ENCODE data around the gene KLHL14. TPM values are rescaled to one million over a fixed set of nuclear protein-coding genes. Genes with fewer than 3 reads are reported as not detected.

KLHL14 gene
- total and polyA plus RNA-seq, 4 donors, result 0.16 to 2.2 (median 0.26) TPM

DNA sequence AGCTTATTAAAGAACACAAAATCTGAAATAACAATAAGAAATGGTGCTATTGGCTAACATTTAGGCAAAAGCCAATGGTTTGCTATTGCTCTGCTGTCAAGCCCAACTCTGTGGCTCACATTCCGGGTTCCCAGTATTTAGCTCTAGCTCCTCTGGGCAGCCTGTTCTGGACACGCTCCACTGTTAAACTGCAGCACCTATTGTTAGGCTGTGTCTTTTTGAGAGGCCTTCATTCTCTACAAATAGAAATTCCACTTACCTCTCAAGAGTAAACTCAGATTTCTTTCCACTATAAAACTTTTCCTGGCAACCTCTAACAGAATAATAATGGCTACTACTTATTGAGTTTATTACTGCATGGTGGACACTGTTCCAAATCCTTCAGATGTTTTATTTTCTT lies 3.7 kb upstream of the KLHL14 start:
- TF ChIP-seq, protein P1, sequence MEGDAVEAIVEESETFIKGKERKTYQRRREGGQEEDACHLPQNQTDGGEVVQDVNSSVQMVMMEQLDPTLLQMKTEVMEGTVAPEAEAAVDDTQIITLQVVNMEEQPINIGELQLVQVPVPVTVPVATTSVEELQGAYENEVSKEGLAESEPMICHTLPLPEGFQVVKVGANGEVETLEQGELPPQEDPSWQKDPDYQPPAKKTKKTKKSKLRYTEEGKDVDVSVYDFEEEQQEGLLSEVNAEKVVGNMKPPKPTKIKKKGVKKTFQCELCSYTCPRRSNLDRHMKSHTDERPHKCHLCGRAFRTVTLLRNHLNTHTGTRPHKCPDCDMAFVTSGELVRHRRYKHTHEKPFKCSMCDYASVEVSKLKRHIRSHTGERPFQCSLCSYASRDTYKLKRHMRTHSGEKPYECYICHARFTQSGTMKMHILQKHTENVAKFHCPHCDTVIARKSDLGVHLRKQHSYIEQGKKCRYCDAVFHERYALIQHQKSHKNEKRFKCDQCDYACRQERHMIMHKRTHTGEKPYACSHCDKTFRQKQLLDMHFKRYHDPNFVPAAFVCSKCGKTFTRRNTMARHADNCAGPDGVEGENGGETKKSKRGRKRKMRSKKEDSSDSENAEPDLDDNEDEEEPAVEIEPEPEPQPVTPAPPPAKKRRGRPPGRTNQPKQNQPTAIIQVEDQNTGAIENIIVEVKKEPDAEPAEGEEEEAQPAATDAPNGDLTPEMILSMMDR (IDR thresholded peaks at IDR 0.05; ENCODE audit: control extremely low read depth, extremely low read depth), result no peak
- Histone ChIP-seq H3K9me3 (ENCODE audit: control insufficient read depth in 4 of 4, insufficient read depth in 3 of 4, low read length in 3 of 4) (no peaks in the 10 kb centered on the region), H3K36me3 (ENCODE audit: control insufficient read depth in 4 of 4, insufficient read depth in 4 of 4, low read length in 4 of 4) (no peaks in the 10 kb centered on the region), H3K27ac (ENCODE audit: low read depth in 1 of 2, low read length in 1 of 2) (no peak overlapping the region), H3K4me1 (ENCODE audit: control insufficient read depth in 5 of 5, insufficient read depth in 5 of 5, low read length in 5 of 5) (peaks cover 0 to 5% (median 0%) of the 10 kb centered on the region in 5 donors), H3K4me3 (no peak overlapping the region), H3K9ac (ENCODE audit: insufficient read depth in 1 of 2, low read length in 2 of 2) (no peak overlapping the region), H3K27me3 (ENCODE audit: control insufficient read depth in 3 of 3, insufficient read depth in 3 of 3, low read length in 2 of 3) (peaks cover 0 to 16% (median 7%) of the 10 kb centered on the region in 3 donors)
- DNase-seq (no peak), ATAC-seq (ENCODE audit: insufficient read depth, low FRiP score) (no peak)
- WGBS, 2 donors, result 67% methylated on average over 2 of the region's 2 CpGs

DNA sequence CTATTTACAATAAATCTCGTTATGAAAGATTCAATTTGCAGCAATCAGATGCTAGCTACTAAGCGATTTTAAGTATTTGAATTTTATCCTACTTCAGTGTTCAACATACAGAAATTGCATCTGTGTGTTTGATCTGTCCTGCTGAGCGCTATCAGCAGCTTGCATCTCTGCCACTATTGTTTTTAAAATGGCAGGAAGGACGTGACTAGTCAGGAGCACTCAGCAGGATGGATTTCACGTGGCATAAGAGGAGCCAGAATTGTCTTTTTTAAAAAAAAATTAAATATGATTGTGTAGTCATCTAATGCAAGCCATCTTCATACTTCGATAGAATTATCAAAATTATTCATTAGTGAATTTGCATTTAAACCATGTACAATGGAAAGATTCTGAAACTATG lies 2.8 kb upstream of the KLHL14 start:
- no peak overlapping the region for H3K27ac ChIP-seq (ENCODE audit: low read depth in 1 of 2, low read length in 1 of 2)
- DNase-seq, result peak in 2 of 3 donors; percentile 7
- TF ChIP-seq, protein P1 (IDR thresholded peaks at IDR 0.05; ENCODE audit: control extremely low read depth, extremely low read depth), result no peak
- peaks cover 0 to 23% (median 13%) of the 10 kb centered on the region in 3 donors for H3K27me3 ChIP-seq (ENCODE audit: control insufficient read depth in 3 of 3, insufficient read depth in 3 of 3, low read length in 2 of 3)
- WGBS, 2 donors, result 61 to 67% methylated on average over 6 of the region's 6 CpGs
- ATAC-seq (ENCODE audit: insufficient read depth, low FRiP score), result no peak
- H3K4me3 ChIP-seq, result no peak overlapping the region
- H3K9ac ChIP-seq (ENCODE audit: insufficient read depth in 1 of 2, low read length in 2 of 2), result no peak overlapping the region
- H3K9me3 ChIP-seq (ENCODE audit: control insufficient read depth in 4 of 4, insufficient read depth in 3 of 4, low read length in 3 of 4), result no peaks in the 10 kb centered on the region
- peaks cover 0 to 11% (median 6%) of the 10 kb centered on the region in 5 donors for H3K4me1 ChIP-seq (ENCODE audit: control insufficient read depth in 5 of 5, insufficient read depth in 5 of 5, low read length in 5 of 5)
- no peaks in the 10 kb centered on the region for H3K36me3 ChIP-seq (ENCODE audit: control insufficient read depth in 4 of 4, insufficient read depth in 4 of 4, low read length in 4 of 4)

DNA sequence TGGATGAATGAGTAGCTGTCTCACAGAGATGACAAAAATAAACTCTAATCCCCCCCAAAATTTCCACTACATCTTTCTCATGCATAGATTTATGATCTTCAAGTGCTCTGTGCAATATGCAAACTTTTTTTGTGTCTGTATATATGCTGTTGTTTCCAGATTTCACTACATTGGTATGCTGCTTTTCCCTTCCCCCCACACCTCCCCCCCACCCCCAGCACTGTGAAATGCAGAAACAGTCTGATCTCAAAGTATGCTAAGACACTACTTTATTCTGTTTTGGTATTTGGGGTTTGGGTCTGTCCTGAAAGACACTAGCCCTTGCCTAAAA lies 524 bp upstream of the KLHL14 start:
- peaks cover 0 to 4% (median 0%) of the 10 kb centered on the region in 4 donors for H3K9me3 ChIP-seq (ENCODE audit: control insufficient read depth in 4 of 4, insufficient read depth in 3 of 4, low read length in 3 of 4)

More for the DNA sequence above, 524 bp upstream of the KLHL14 start:
- Histone ChIP-seq H3K4me1 (ENCODE audit: control insufficient read depth in 5 of 5, insufficient read depth in 5 of 5, low read length in 5 of 5) (peaks cover 0 to 20% (median 6%) of the 10 kb centered on the region in 5 donors), H3K9ac (ENCODE audit: insufficient read depth in 1 of 2, low read length in 2 of 2) (no peak overlapping the region), H3K36me3 (ENCODE audit: control insufficient read depth in 4 of 4, insufficient read depth in 4 of 4, low read length in 4 of 4) (no peaks in the 10 kb centered on the region), H3K27me3 (ENCODE audit: control insufficient read depth in 3 of 3, insufficient read depth in 3 of 3, low read length in 2 of 3) (peaks cover 0 to 46% (median 25%) of the 10 kb centered on the region in 3 donors), H3K27ac (ENCODE audit: low read depth in 1 of 2, low read length in 1 of 2) (no peak overlapping the region), H3K4me3 (no peak overlapping the region)
- DNase-seq (peak in 1 of 3 donors; percentile 12), ATAC-seq (ENCODE audit: insufficient read depth, low FRiP score) (no peak)
- TF ChIP-seq, protein P1 (IDR thresholded peaks at IDR 0.05; ENCODE audit: control extremely low read depth, extremely low read depth), result no peak
